GM21825 (cell line): Measurements from ENCODE around the gene CELSR1.

Source experiments
- ATAC-seq: cut with Tn5 transposase; IDR thresholded peaks from one replicate; pipeline ENCODE4 v1.9.1; 2021; ENCODE audit warnings: mild to moderate bottlenecking, moderate library complexity; ENCODE audit not compliant: unreplicated experiment

CELSR1 gene

DNA sequence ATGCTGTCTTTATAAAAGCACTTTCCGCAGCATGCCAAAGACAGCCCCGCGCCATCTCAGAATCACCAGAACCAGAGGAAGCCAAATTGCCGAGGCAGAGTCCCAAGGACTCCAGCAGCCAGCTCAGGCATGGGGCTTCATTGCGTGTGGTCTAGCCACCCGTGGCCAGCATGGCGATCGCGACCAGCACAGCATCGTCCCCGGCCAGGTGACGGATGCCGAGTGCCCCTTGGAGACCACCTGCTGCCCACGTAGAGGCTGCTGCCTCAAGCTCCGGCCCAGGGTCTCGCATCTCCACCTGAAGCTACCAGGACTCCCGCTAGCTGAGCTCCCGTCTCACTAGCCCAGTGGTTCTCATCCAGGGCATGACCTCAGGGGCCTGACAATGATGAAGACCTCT lies 109.2 kb downstream of the CELSR1 start:
- ATAC-seq = no peak

- ATAC-seq = no peak
Observed at GRCh38 chr22:46425016-46425415, 112.4 kb downstream of the CELSR1 start.

GRCh38 chr22:46424496-46424895 lies 112.9 kb downstream of the CELSR1 start:
- no peak for ATAC-seq

- ATAC-seq = no peak
Observed at GRCh38 chr22:46422896-46423295, 114.5 kb downstream of the CELSR1 start.

- no peak for ATAC-seq
Observed at GRCh38 chr22:46421267-46421666, 116.2 kb downstream of the CELSR1 start.

DNA sequence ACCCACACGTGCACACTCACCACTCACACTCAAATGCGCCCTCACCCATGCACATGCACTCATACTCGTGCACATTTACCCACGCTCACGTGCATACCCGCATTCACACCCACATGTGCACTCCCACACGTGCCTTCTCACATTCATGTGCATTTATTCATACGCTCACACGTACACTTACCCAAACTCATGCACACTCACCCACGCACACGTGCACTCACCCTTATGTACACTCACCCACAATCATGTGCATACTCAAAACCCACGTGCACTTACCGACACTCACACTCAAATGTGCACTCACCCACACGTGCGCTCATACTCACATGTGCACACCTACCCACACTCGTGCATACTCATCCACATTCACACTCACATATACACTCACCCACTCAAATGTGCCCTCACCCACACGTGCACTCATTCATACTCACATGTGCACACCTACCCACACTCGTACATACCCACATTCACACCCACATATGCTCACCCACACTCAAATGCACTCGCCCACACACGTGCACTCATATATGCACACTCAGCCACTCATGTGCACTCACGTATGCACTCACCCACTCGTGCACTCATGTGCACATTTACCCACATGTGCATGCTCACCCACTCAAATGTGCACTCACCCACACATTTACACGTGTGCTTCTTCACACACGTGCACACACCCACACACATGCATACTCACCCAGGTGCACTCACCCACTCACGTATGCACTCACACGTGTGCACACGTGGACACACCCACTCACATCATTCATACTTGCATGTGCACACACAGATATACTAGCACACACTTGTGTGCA lies 117.5 kb downstream of the CELSR1 start:
- no peak for ATAC-seq

DNA sequence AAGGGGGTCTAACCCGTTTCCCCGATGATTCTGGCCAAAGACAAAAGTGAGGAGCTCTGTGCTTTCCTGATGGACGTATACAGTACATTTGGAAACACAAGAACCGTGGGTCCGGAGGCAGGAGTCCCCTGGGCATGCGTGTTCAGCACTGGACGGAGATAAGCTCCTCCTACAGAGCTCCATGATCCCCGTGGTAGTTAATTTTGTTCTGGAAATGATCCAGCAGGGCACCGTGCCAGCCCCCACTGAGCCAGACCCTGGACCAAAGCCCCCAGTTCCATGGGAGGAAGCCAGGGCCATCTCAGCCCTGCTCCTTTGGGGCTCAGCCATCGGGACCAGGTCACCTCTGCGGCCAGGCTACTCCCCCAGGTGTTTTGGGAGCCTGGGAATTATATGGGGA lies 118.6 kb downstream of the CELSR1 start:
- ATAC-seq = no peak

- ATAC-seq = no peak
Observed at GRCh38 chr22:46417769-46418168, 119.7 kb downstream of the CELSR1 start.

DNA sequence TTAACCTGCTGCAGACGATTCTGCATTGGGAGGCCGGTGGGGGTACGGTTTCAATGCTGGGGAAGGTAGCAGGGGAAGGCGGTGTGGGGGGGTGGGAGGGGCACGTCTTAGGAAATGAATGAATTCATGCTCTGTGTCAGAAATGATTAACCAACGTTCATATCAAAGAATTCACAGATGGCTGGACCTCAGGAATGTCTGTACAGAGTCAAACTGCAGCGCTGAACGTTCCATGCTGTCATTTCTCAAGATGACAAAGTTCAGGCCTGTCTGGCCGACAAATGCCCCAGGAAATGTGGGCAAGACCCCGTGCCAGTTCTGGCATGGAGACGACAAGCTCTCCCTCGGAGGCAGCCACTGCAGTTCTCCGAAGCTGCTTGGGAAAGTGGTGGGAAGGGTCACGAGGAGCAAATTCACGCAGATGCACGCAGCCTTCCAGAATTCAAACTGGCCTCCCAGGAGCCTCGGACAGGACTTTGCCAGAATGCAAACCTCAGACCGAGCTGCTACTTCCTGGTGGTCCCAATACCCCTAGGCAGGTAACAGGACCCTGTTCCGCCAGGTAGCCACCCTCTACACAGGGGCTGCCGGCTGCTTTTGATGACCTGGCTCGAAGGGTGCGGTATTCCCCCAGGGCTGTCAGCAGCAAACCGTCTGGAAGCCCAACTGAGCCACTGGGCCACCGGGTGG lies 120.4 kb downstream of the CELSR1 start:
- no peak for ATAC-seq

- no peak for ATAC-seq
Observed at GRCh38 chr22:46416520-46416871, 120.9 kb downstream of the CELSR1 start.

GRCh38 chr22:46415776-46416519 lies 121.5 kb downstream of the CELSR1 start:
- ATAC-seq = no peak

DNA sequence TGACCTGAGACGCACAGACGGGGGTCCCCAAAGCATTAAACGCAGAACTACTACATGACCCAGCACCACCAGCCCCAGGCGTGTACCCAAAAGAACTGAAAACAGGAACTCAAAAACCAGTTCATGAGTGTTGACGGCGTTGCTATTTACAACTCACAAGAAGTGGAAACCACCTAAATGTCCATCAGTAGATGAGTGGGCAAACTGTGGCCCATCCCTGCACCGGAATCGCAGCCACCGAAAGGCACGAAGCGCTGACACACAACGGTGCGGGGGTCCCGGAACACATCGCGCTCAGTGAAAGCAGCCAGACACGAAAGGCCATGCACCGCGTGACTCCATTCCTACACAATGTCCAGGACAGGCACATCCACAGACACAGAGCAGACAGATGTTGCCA lies 122.7 kb downstream of the CELSR1 start:
- ATAC-seq = no peak

DNA sequence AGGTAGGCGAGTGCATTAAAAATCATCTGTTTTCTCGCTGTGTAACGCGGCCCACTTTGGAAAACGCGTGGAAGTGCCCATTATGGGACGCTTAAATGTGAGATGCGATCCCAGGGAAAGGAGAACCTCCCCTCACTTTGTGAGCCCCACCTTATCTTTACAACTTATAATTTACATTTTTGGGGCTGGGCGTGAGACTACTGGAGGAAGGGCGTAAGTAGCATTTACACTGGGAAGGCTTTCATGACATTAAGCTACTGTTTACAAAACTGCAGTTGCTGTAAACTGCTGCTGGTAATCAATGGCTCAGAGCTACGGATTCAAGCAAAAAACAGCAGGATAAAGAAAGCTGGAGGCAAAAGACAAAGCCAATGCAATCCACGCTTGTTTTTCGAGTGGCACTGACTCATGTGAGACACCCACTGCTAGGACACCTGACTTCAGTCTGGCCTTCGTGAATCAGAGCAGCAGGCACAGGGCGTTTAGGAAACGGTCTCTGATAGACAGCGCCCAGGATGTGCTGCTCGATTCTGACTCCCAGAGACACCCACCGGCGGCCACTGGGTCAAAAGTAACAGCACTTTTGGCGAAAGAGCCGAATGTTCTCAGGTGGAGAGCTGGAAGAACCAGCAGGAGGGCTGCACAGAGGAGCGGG lies 123.6 kb downstream of the CELSR1 start:
- ATAC-seq = no peak

- no peak for ATAC-seq
Observed at GRCh38 chr22:46411347-46411746, 126.1 kb downstream of the CELSR1 start.

GRCh38 chr22:46410291-46410808 lies 127.1 kb downstream of the CELSR1 start:
- ATAC-seq = no peak

GRCh38 chr22:46409631-46410210 lies 127.7 kb downstream of the CELSR1 start:
- ATAC-seq = no peak

- ATAC-seq = no peak
Observed at GRCh38 chr22:46408568-46409506, 128.6 kb downstream of the CELSR1 start.

DNA sequence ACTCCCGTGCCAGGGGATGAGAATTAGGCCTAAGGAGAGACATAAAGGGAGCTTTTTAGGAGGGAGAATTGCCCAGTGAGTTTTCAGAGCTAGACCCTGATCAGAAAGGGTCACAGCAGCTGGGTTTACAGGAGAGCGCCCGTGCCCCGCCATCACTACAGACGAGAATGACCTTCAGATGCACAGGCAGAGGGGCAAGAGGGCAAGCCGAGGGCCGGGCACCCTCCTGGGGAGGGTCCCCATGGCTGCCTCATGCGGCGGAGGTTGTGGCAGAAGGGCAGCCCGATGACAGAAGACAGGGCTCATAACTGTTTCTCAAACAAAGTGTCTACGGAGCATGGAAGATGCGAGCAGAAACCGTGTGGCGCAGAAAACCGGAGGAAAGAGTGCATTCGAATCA lies 129.7 kb downstream of the CELSR1 start:
- ATAC-seq = no peak

DNA sequence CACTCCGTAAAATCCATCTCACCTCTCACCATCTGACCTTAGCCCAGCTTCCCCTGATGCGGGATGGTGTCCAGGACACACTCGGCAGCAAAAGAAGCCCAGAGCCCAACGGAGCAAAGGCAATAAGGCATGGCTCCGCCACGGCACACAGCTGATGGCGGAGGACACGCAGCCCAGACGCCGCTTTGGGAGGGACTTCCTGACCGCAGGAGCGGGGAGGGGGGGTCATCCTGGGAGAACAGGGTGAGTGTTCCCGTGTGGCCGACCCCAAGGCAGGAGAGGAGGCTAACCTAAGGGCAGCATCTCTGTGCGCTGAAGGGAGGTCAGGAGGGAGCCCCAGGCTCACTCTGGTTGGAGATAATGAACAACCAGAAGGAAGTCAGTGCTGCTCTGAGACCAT lies 130.6 kb downstream of the CELSR1 start:
- no peak for ATAC-seq

DNA sequence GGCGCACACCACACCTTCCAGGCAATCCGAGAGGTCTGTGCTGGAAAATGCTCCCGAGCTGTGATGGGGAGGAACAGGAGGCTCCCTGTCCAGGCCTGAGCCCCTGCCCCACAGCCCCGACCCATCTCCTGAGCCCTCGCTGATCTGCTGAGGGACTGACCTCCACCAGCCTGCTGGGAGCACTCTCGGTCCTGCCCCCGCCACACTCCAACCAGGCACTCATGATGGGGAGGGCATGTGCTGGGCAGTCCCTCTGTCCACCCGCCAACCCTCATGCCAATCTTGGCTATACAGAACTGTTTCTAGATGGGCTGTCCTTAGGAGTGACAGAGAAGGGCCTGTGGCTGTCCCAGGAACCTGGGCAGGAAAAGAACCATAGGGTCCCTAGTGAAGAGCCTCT lies 131.1 kb downstream of the CELSR1 start:
- ATAC-seq = no peak
